Measurements from ENCODE around the gene BMP6. TPM values are rescaled to one million over a fixed set of nuclear protein-coding genes. Genes with fewer than 3 reads are reported as not detected.

Gene BMP6
- polyA plus RNA-seq, 1 donor (not counting 4 experiments of a cell fraction or from before 2014, with no cell fraction given), result 0.05 TPM

DNA sequence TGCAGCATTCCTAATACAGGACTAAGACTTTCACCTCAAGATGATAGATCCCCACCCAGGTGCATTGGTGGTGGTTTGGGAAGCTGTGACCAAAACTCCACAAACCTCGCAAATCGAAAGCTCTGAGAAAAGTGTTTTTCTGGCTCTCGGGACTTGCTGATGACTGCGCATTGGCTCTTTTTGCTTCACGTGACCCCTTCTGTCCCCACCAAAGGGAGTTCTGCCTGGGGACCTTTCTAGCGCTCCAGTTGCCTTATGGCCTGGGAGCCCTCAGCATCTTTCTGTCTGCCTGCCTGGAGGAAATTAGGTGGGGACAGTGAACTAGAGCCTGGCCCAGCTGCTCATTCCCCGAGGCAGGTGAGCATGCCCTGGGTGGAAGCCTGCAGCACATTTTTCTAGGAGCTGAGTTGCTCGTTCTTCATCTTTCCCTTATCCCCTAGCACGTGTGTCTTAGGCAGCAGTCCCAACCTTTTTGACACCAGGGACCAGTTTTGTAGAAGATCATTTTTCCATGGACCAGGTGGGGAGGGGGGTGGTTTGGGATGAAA, 94.5 kb downstream of the BMP6 start:
- H3K27me3 ChIP-seq (ENCODE audit: control insufficient read depth, extremely low read depth, insufficient read depth, low read length), result no peaks in the 10 kb centered on the region
- no peaks in the 10 kb centered on the region for H3K9me1 ChIP-seq (ENCODE audit: control insufficient read depth, extremely low read depth, insufficient read depth, low read length)
- DNase-seq (ENCODE audit: low read depth, low spot score) (no peak), FAIRE-seq (no peak)
- no peak overlapping the region for H3K9ac ChIP-seq (ENCODE audit: control insufficient read depth, extremely low read depth, insufficient read depth, low read length)
- TF ChIP-seq EZH2 (IDR thresholded peaks at IDR 0.05; ENCODE audit: low read length) (no peak), CTCF (optimal IDR thresholded peaks at IDR 0.05 in 1 of 3, IDR thresholded peaks at IDR 0.05 in 1 of 3, conservative IDR thresholded peaks at IDR 0.05 in 1 of 3; ENCODE audit: extremely low read depth in 1 of 3, insufficient read depth in 2 of 3, low read length in 3 of 3) (no peak)
- no peak overlapping the region for H3K4me2 ChIP-seq (ENCODE audit: control insufficient read depth, extremely low read depth, insufficient read depth, low read depth, low read length)
- H3K4me1 ChIP-seq (ENCODE audit: control insufficient read depth, extremely low read depth, insufficient read depth, low read length), result no peaks in the 10 kb centered on the region
- no peaks in the 10 kb centered on the region for H3K9me3 ChIP-seq (ENCODE audit: control insufficient read depth, low read depth, low read length)
- no peaks in the 10 kb centered on the region for H3K36me3 ChIP-seq (ENCODE audit: control insufficient read depth in 2 of 2, extremely low read depth in 1 of 2, insufficient read depth in 2 of 2, low read length in 2 of 2)
- dilution Hi-C loops (cut with MboI; ENCODE audit: extremely low pct_ligation_motif_present, low sequenced_read_pairs), result no loop called here
- no peaks in the 10 kb centered on the region for H4K20me1 ChIP-seq (ENCODE audit: control insufficient read depth, extremely low read depth, insufficient read depth, low read length)
- no peak overlapping the region for H3K27ac ChIP-seq (ENCODE audit: control insufficient read depth, insufficient read depth, low read length)
- H2AFZ ChIP-seq (ENCODE audit: control insufficient read depth, low read length), result no peak overlapping the region
- H3K79me2 ChIP-seq (ENCODE audit: control insufficient read depth, insufficient read depth, low read length), result no peaks in the 10 kb centered on the region
- no peak overlapping the region for H3K4me3 ChIP-seq (ENCODE audit: control insufficient read depth in 2 of 3, extremely low read depth in 1 of 3, insufficient read depth in 2 of 3, low read depth in 1 of 3, low read length in 3 of 3)

GRCh38 chr6:7821426-7821825, 95.5 kb downstream of the BMP6 start:
- Histone ChIP-seq H3K36me3 (ENCODE audit: control insufficient read depth in 2 of 2, extremely low read depth in 1 of 2, insufficient read depth in 2 of 2, low read length in 2 of 2) (no peaks in the 10 kb centered on the region), H4K20me1 (ENCODE audit: control insufficient read depth, extremely low read depth, insufficient read depth, low read length) (no peaks in the 10 kb centered on the region), H3K27me3 (ENCODE audit: control insufficient read depth, extremely low read depth, insufficient read depth, low read length) (no peaks in the 10 kb centered on the region), H3K9me3 (ENCODE audit: control insufficient read depth, low read depth, low read length) (no peaks in the 10 kb centered on the region), H3K4me2 (ENCODE audit: control insufficient read depth, extremely low read depth, insufficient read depth, low read depth, low read length) (no peak overlapping the region), H2AFZ (ENCODE audit: control insufficient read depth, low read length) (no peak overlapping the region), H3K4me3 (ENCODE audit: control insufficient read depth in 2 of 3, extremely low read depth in 1 of 3, insufficient read depth in 2 of 3, low read depth in 1 of 3, low read length in 3 of 3) (no peak overlapping the region), H3K9me1 (ENCODE audit: control insufficient read depth, extremely low read depth, insufficient read depth, low read length) (no peaks in the 10 kb centered on the region), H3K9ac (ENCODE audit: control insufficient read depth, extremely low read depth, insufficient read depth, low read length) (no peak overlapping the region), H3K4me1 (ENCODE audit: control insufficient read depth, extremely low read depth, insufficient read depth, low read length) (no peaks in the 10 kb centered on the region), H3K79me2 (ENCODE audit: control insufficient read depth, insufficient read depth, low read length) (no peaks in the 10 kb centered on the region), H3K27ac (ENCODE audit: control insufficient read depth, insufficient read depth, low read length) (no peak overlapping the region)
- TF ChIP-seq CTCF (optimal IDR thresholded peaks at IDR 0.05 in 1 of 3, IDR thresholded peaks at IDR 0.05 in 1 of 3, conservative IDR thresholded peaks at IDR 0.05 in 1 of 3; ENCODE audit: extremely low read depth in 1 of 3, insufficient read depth in 2 of 3, low read length in 3 of 3), result no peak
- no peak for TF ChIP-seq EZH2 (IDR thresholded peaks at IDR 0.05; ENCODE audit: low read length)
- FAIRE-seq (no peak), DNase-seq (ENCODE audit: low read depth, low spot score) (no peak)
- dilution Hi-C loops (cut with MboI; ENCODE audit: extremely low pct_ligation_motif_present, low sequenced_read_pairs), result no loop called here

All from keratinocyte (primary cell).